ENCODE results near the gene IFITM5.
"Not testable (repeated sequence)": the region's sequence is repeated elsewhere in the genome, so short reads cannot be mapped to it uniquely, and the experiment has no call there.

GRCh38 chr11:317668-318404 is 18.5 kb upstream of the IFITM5 start:
- TF ChIP-seq CTCF (IDR thresholded peaks at IDR 0.05; ENCODE audit: low read depth, low read length); EZH2phosphoT487 (IDR thresholded peaks at IDR 0.05; ENCODE audit: low read depth): not testable (repeated sequence)
